ENCODE data around the gene DKK1.

GRCh38 chr10:52280051-52280450, 34.0 kb upstream of the DKK1 start:
- TF ChIP-seq ARNTL (CRISPR knock-in tag; IDR thresholded peaks at IDR 0.05; ENCODE audit: borderline replicate concordance, low read depth) (no peak), ZFP3 (CRISPR knock-in tag; IDR thresholded peaks at IDR 0.05) (no peak), ZFP30 (CRISPR knock-in tag; IDR thresholded peaks at IDR 0.05) (no peak), ZC3H10 (CRISPR knock-in tag; IDR thresholded peaks at IDR 0.05) (no peak), CSRNP3 (CRISPR knock-in tag; IDR thresholded peaks at IDR 0.05) (no peak), PPARA (CRISPR knock-in tag; IDR thresholded peaks at IDR 0.05; ENCODE audit: borderline replicate concordance) (no peak)

Data from SK-N-SH treated with all-trans-retinoic acid at 6 μM for 48 hours (cell line).